Colonic mucosa (tissue), 4 donors: ENCODE measurements around the gene INPP5A. TPM values are rescaled to one million over a fixed set of nuclear protein-coding genes. Genes with fewer than 3 reads are reported as not detected.
A peak's percentile ranks its signal among the peaks of the same experiment; 100 is the strongest.

Experiments used
- DNase-seq: peaks from one replicate; pipeline ENCODE4 v3.0.0-alpha.2; 2020
- H3K27ac ChIP-seq: fragments of 200-600 bp; one replicate; pipeline ENCODE4 v1.8.0; 2021
- H3K27me3 ChIP-seq: fragments of 200-600 bp; one replicate; pipeline ENCODE4 v1.8.0; 2021
- H3K36me3 ChIP-seq: fragments of 200-600 bp; one replicate; pipeline ENCODE4 v1.8.0; 2021
- H3K4me1 ChIP-seq: fragments of 200-600 bp; one replicate; pipeline ENCODE4 v1.8.0; 2021; ENCODE audit warnings: mild to moderate bottlenecking
- H3K4me3 ChIP-seq: fragments of 200-600 bp; one replicate; pipeline ENCODE4 v1.8.0; 2021
- H3K9ac ChIP-seq, 2 donors: one replicate each; pipeline ENCODE4 v1.7.0; 2013; ENCODE audit warnings: control low read depth in 2 of 2, low read depth in 2 of 2, low read length in 2 of 2
- H3K9me3 ChIP-seq: fragments of 200-600 bp; one replicate; pipeline ENCODE4 v1.8.0; 2021
- CTCF ChIP-seq: fragments of 200-600 bp; IDR thresholded peaks from one replicate; pipeline ENCODE4 v1.8.0; 2022; ENCODE audit warnings: antibody characterized with exemption, mild to moderate bottlenecking
- intact Hi-C: fragments of 100-400 bp; cut with DNase I; formaldehyde crosslinking; loops from one replicate; pipeline ENCODE4 v1.14.1; 2022
- total RNA-seq, 2 donors: library from RNA; stranded (reverse); fragmentation: NEBNext Ultra II Directional in 1 of 2; extraction: Animal tissue kit (Norgen Biotek cat#: 25700) in 1 of 2; gene quantifications; one replicate each; pipeline ENCODE4 v1.2.1, GENCODE V29; 2021
- donor health status: healthy.
- donor health status: DM: no; HTN: no; CAD: no.
- donor health status: DM: no; HTN: no; CAD: no.

Gene INPP5A
- total RNA-seq, 2 donors from 2014 or later = 29.9 to 41.5 TPM

DNA sequence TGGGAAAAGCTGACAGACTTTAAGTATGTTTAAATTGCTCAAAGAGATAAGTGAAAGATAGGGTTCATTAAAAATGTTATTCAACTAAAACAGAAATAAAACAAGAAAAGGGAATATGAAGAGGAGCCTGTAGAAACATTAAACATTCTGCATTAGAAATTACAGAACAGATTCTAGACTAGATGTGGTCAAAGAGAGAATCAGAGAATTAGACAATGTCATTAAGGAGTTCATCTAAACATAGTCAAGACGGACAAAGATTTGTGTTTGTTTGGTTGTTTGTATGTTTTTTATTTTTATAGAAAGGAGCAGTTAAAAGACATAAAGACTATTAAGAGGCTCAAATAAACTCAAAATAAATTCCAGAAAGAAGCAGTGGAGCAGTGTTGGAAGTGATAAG is 168.4 kb downstream of the INPP5A start:
- intact Hi-C loops = no loop called here
- Histone ChIP-seq H3K27ac (no peak overlapping the region), H3K9ac (no peak overlapping the region), H3K36me3 (no peaks in the 10 kb centered on the region), H3K9me3 (no peaks in the 10 kb centered on the region), H3K4me1 (no peaks in the 10 kb centered on the region), H3K4me3 (no peak overlapping the region), H3K27me3 (no peaks in the 10 kb centered on the region)
- no peak for DNase-seq
- no peak for TF ChIP-seq CTCF

DNA sequence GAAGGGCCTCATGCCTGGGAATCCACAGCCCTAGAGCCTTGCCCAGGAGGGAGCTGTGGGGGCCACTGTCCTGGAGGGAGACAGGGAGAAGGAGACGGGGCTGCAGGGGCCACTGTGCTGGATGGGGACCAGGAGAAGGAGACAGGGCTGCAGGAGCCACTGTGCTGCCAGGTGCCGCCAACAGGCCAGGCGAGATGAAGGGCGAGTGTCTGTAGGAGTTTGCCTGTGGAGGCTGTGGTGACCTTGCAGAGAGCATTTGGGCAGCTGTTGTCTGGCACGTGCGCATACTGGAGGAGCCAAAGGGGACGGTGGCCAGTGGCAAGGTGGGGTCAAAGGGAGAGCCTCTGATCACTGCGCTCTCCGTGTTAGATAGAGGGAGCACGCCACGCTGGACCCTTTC is 169.1 kb downstream of the INPP5A start:
- Histone ChIP-seq H3K9me3 (no peaks in the 10 kb centered on the region), H3K27me3 (no peaks in the 10 kb centered on the region), H3K4me1 (no peaks in the 10 kb centered on the region), H3K27ac (no peak overlapping the region), H3K36me3 (no peaks in the 10 kb centered on the region), H3K4me3 (no peak overlapping the region), H3K9ac (no peak overlapping the region)
- no peak for TF ChIP-seq CTCF
- DNase-seq = no peak
- intact Hi-C loops = no loop called here

DNA sequence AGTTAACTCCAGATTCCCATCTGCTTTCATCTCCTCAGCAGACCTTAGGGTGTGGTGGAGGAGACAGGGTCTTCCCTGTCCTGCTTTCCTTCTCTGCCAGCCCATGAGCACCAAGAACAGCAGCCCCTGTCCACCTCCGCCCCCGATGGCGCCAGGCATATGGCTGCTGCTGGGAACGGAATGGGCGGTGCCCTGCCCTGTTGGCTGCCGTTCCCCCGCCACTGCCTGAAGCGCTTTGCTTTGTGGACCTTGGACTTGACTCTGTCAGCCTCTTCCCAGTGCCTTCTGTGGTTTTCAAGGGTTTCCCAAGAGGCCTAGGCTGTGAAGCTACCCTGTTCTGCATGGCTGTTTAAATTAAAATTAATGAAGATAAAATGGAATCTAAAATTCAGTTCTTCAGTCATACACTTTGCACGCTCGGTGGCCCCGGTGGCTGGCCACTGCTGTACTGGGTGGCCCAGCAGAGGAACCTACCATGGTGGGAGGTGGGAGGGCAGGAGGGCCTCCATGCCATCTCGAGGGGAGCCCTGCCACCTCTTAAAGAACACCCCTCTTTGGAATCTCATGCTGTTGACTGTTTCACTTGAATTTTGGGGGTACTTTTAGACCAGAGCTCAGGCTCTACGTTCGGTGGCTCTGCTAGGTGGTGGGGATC is 169.7 kb downstream of the INPP5A start:
- Histone ChIP-seq H3K36me3 (no peaks in the 10 kb centered on the region), H3K9ac (no peak overlapping the region), H3K27ac (no peak overlapping the region), H3K4me3 (no peak overlapping the region), H3K27me3 (no peaks in the 10 kb centered on the region), H3K4me1 (no peaks in the 10 kb centered on the region), H3K9me3 (no peaks in the 10 kb centered on the region)
- intact Hi-C loops = no loop called here
- DNase-seq = peak; percentile 78
- no peak for TF ChIP-seq CTCF

DNA sequence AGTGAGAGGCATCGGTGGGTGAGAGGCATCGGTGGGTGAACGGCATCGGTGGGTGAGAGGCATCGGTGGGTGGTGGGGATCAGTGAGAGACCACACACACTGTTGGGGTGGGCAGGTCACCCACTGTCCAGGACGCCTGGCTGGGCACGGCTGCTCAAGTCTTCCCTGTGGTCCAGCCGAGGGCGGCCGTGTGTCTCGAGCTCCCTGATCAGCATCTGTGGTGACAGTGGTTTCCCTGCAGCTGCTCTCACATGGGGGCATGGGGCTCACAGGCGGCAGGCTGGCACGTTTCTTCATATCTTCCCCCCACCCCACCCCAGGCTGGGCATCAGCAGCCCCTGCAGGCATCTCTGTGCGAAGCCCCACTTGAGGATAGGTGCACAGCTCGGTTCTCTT is 170.2 kb downstream of the INPP5A start:
- no peak for DNase-seq
- intact Hi-C loops = no loop called here
- no peak overlapping the region for H3K27ac ChIP-seq
- H3K27me3 ChIP-seq = no peaks in the 10 kb centered on the region
- TF ChIP-seq CTCF = no peak
- H3K9ac ChIP-seq = no peak overlapping the region
- no peaks in the 10 kb centered on the region for H3K36me3 ChIP-seq
- no peaks in the 10 kb centered on the region for H3K4me1 ChIP-seq
- no peak overlapping the region for H3K4me3 ChIP-seq
- H3K9me3 ChIP-seq = no peaks in the 10 kb centered on the region

GRCh38 chr10:132708441-132708840 is 170.9 kb downstream of the INPP5A start:
- Histone ChIP-seq H3K9ac (no peak overlapping the region), H3K4me3 (no peak overlapping the region), H3K27me3 (no peaks in the 10 kb centered on the region), H3K4me1 (no peaks in the 10 kb centered on the region), H3K9me3 (no peaks in the 10 kb centered on the region), H3K36me3 (no peaks in the 10 kb centered on the region), H3K27ac (no peak overlapping the region)
- DNase-seq = no peak
- no peak for TF ChIP-seq CTCF
- intact Hi-C loops = no loop called here
